ENCODE measurements around the gene ANKRD24. TPM values are rescaled to one million over a fixed set of nuclear protein-coding genes. Genes with fewer than 3 reads are reported as not detected.

Gene ANKRD24
- total RNA-seq, 1 experiment from 2014 or later, result 10.9 TPM

- H3K36me3 ChIP-seq (ENCODE audit: insufficient read depth, low read length, poor library complexity, severe bottlenecking), result no peaks in the 10 kb centered on the region
- BruUV-seq (replicated peaks), result no TSS peak
- no peak for DNase-seq (ENCODE audit: low spot score)
- TF ChIP-seq, protein P1, sequence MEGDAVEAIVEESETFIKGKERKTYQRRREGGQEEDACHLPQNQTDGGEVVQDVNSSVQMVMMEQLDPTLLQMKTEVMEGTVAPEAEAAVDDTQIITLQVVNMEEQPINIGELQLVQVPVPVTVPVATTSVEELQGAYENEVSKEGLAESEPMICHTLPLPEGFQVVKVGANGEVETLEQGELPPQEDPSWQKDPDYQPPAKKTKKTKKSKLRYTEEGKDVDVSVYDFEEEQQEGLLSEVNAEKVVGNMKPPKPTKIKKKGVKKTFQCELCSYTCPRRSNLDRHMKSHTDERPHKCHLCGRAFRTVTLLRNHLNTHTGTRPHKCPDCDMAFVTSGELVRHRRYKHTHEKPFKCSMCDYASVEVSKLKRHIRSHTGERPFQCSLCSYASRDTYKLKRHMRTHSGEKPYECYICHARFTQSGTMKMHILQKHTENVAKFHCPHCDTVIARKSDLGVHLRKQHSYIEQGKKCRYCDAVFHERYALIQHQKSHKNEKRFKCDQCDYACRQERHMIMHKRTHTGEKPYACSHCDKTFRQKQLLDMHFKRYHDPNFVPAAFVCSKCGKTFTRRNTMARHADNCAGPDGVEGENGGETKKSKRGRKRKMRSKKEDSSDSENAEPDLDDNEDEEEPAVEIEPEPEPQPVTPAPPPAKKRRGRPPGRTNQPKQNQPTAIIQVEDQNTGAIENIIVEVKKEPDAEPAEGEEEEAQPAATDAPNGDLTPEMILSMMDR (conservative IDR thresholded peaks at IDR 0.05; ENCODE audit: low read depth, low read length), result no peak
- TF ChIP-seq EZH2 (IDR thresholded peaks at IDR 0.05; ENCODE audit: borderline replicate concordance, low read depth, low read length, poor library complexity, severe bottlenecking), result no peak
- ChIA-PET CTCF (no interaction called here), POLR2A (ENCODE audit: low non-redundant PET) (interaction anchor here (0.7 kb wide), 1 partner anchor 305 kb away, joined by 5 read pairs; no protein-coding TSS in a partner anchor)
- H3K27ac ChIP-seq (ENCODE audit: low read depth, low read length, poor library complexity, severe bottlenecking), result no peak overlapping the region
- H3K4me1 ChIP-seq (ENCODE audit: insufficient read depth, low read length, poor library complexity, severe bottlenecking), result no peaks in the 10 kb centered on the region
- intact Hi-C loops (cut with micrococcal nuclease; ENCODE audit: unreplicated experiment), result loop anchor here (10.0 kb wide), 1 partner anchor 55 kb away; no protein-coding TSS in a partner anchor
- H3K4me3 ChIP-seq (ENCODE audit: low read depth, low read length, poor library complexity, severe bottlenecking), result no peak overlapping the region
- peaks cover 14% of the 10 kb centered on the region for H3K27me3 ChIP-seq (replicated peaks; ENCODE audit: insufficient read depth, low read depth, low read length, poor library complexity)
- H3K9me3 ChIP-seq (ENCODE audit: low read depth, low read length, poor library complexity, severe bottlenecking), result no peaks in the 10 kb centered on the region
Observed at GRCh38 chr19:4149518-4150288, 32.8 kb upstream of the ANKRD24 start.

- ChIA-PET CTCF (interaction anchor here (0.6 kb wide), 1 partner anchor 16 kb away, joined by 7 read pairs; no protein-coding TSS in a partner anchor), POLR2A (ENCODE audit: low non-redundant PET) (interaction anchor here (0.6 kb wide), 1 partner anchor 69 kb away, joined by 3 read pairs; no protein-coding TSS in a partner anchor)
- Histone ChIP-seq H3K27ac (ENCODE audit: low read depth, low read length, poor library complexity, severe bottlenecking) (no peak overlapping the region), H3K4me3 (ENCODE audit: low read depth, low read length, poor library complexity, severe bottlenecking) (no peak overlapping the region), H3K9me3 (ENCODE audit: low read depth, low read length, poor library complexity, severe bottlenecking) (no peaks in the 10 kb centered on the region), H3K4me1 (ENCODE audit: insufficient read depth, low read length, poor library complexity, severe bottlenecking) (no peaks in the 10 kb centered on the region), H3K36me3 (ENCODE audit: insufficient read depth, low read length, poor library complexity, severe bottlenecking) (no peaks in the 10 kb centered on the region), H3K27me3 (replicated peaks; ENCODE audit: insufficient read depth, low read depth, low read length, poor library complexity) (no peaks in the 10 kb centered on the region)
- no TSS peak for BruUV-seq (replicated peaks)
- intact Hi-C loops (cut with micrococcal nuclease; ENCODE audit: unreplicated experiment), result no loop called here
- DNase-seq (ENCODE audit: low spot score), result no peak
- no peak for TF ChIP-seq EZH2 (IDR thresholded peaks at IDR 0.05; ENCODE audit: borderline replicate concordance, low read depth, low read length, poor library complexity, severe bottlenecking)
- TF ChIP-seq, protein P1 (conservative IDR thresholded peaks at IDR 0.05; ENCODE audit: low read depth, low read length), result no peak
Observed at GRCh38 chr19:4151623-4152022, 30.9 kb upstream of the ANKRD24 start.

- TF ChIP-seq EZH2 (IDR thresholded peaks at IDR 0.05; ENCODE audit: borderline replicate concordance, low read depth, low read length, poor library complexity, severe bottlenecking), result no peak
- TF ChIP-seq, protein P1 (conservative IDR thresholded peaks at IDR 0.05; ENCODE audit: low read depth, low read length), result no peak
- no peak overlapping the region for H3K4me3 ChIP-seq (ENCODE audit: low read depth, low read length, poor library complexity, severe bottlenecking)
- H3K9me3 ChIP-seq (ENCODE audit: low read depth, low read length, poor library complexity, severe bottlenecking), result no peaks in the 10 kb centered on the region
- no peak overlapping the region for H3K27ac ChIP-seq (ENCODE audit: low read depth, low read length, poor library complexity, severe bottlenecking)
- no peaks in the 10 kb centered on the region for H3K4me1 ChIP-seq (ENCODE audit: insufficient read depth, low read length, poor library complexity, severe bottlenecking)
- ChIA-PET CTCF (interaction anchor here (0.6 kb wide), 1 partner anchor 15 kb away, joined by 7 read pairs; no protein-coding TSS in a partner anchor), POLR2A (ENCODE audit: low non-redundant PET) (no interaction called here)
- BruUV-seq (replicated peaks), result no TSS peak
- no peak for DNase-seq (ENCODE audit: low spot score)
- no peaks in the 10 kb centered on the region for H3K27me3 ChIP-seq (replicated peaks; ENCODE audit: insufficient read depth, low read depth, low read length, poor library complexity)
- intact Hi-C loops (cut with micrococcal nuclease; ENCODE audit: unreplicated experiment), result no loop called here
- H3K36me3 ChIP-seq (ENCODE audit: insufficient read depth, low read length, poor library complexity, severe bottlenecking), result no peaks in the 10 kb centered on the region
Observed at GRCh38 chr19:4152241-4152998, 30.1 kb upstream of the ANKRD24 start.

Measured in A673 (cell line).